Hepatocyte (in vitro differentiated cells): Measurements from ENCODE around the gene TNFAIP6.

Source experiments
- CTCF ChIP-seq: fragments of 200-600 bp; sonication (generic); IDR thresholded peaks from 2 replicates; pipeline ENCODE4 v1.5.1; 2016; ENCODE audit warnings: antibody characterized with exemption, mild to moderate bottlenecking; ENCODE audit not compliant: poor library complexity
- EZH2 ChIP-seq: fragments of 200-600 bp; sonication (generic); IDR thresholded peaks from 2 replicates; pipeline ENCODE4 v1.6.1; 2016; ENCODE audit warnings: antibody characterized with exemption, mild to moderate bottlenecking, borderline replicate concordance
- EZH2phosphoT487 ChIP-seq: fragments of 200-600 bp; sonication (generic); IDR thresholded peaks from one replicate; pipeline ENCODE4 v1.6.1; 2018; ENCODE audit warnings: antibody characterized with exemption, mild to moderate bottlenecking, low read depth, moderate library complexity; ENCODE audit not compliant: unreplicated experiment, severe bottlenecking

DNA sequence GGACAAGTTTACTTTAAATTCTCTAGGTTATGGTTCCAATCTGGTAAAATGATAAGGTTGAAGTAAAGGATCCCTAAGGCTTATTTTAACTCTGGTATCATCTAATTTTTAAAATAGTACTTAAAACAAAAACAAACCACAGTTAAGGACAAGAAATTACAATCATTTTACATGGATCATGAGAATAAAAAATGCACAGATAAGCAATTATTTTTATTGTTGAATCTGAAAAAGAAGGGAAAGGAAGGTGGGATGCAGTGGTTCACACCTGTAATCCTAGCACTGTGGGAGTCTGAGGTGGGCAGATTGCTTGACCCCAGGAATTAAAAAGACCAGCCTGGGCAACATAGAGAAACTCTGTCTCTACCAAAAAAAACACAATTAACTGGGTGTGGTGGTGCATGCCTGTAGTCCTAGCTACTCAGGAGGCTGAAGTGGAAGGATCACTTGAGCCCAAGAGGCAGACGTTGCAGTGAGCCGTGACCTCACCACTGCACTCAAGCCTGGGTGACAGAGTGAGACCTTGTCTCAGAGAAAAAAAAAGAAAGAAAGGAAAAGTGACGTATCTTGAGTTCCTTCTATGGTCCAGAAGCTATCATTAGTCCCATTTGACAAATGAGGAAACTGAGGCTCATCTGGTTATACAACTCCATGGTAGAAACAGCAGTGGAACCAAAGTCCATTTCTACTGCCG, 2.5 kb downstream of the TNFAIP6 start:
- TF ChIP-seq CTCF (no peak), EZH2phosphoT487 (no peak), EZH2 (no peak)
